ENCODE measurements around the gene ELP2. TPM values are rescaled to one million over a fixed set of nuclear protein-coding genes. Genes with fewer than 3 reads are reported as not detected.
A peak's percentile ranks its signal among the peaks of the same experiment; 100 is the strongest.

Gene ELP2
- total and polyA plus RNA-seq, 9 of the 15 experiments (the other 6 are each of a cell fraction or from before 2014, with no cell fraction given) = 76.8 to 192 (median 140) TPM

- CTCF ChIA-PET (ENCODE audit: low intra/inter-chr PET ratio) = no interaction called here
- WGBS (ENCODE audit: insufficient coverage, low coverage, missing lambda C conversion rate) = 66% methylated on average over 22 of the region's 22 CpGs
Measured at GRCh38 chr18:36199691-36200295, 70.1 kb downstream of the ELP2 start.

More at GRCh38 chr18:36199691-36200295, 70.1 kb downstream of the ELP2 start:
- H4K20me1 ChIP-seq (replicated peaks; ENCODE audit: control insufficient read depth, insufficient read depth, low read length) = peaks cover 12% of the 10 kb centered on the region; the same call in 1 of the 2 replicates
- H3K4me2 ChIP-seq (ENCODE audit: insufficient read depth, low read length) = peak overlapping the region; percentile 32; the same call in 1 of the 2 replicates
- no peak overlapping the region for H3K4me3 ChIP-seq
- H3K9ac ChIP-seq (ENCODE audit: insufficient read depth in 1 of 2, low read depth in 2 of 2, low read length in 2 of 2) = peak overlapping the region in 1 of 2 experiments; percentile 47; a peak in 2 of 4 replicates
- ATAC-seq (peak; percentile 11), FAIRE-seq (no peak), DNase-seq (ENCODE audit: extremely low read depth in 1 of 4, low spot score in 3 of 4) (peak in 1 of 4 experiments; percentile 4)
- no peaks in the 10 kb centered on the region for H3K27me3 ChIP-seq (ENCODE audit: control insufficient read depth in 2 of 2, insufficient read depth in 2 of 2, low read length in 2 of 2)
- no peak overlapping the region for H2AFZ ChIP-seq (ENCODE audit: low read depth, low read length)
- peaks cover 6% of the 10 kb centered on the region for H3K36me3 ChIP-seq (ENCODE audit: control insufficient read depth, insufficient read depth, low read length)
- H3K9me1 ChIP-seq (ENCODE audit: control insufficient read depth, insufficient read depth, low read length) = peaks cover 7% of the 10 kb centered on the region
- no peaks in the 10 kb centered on the region for H3K9me3 ChIP-seq (replicated peaks; ENCODE audit: control insufficient read depth, insufficient read depth, low read depth, low read length)
- TF ChIP-seq STAG1 (CRISPR knock-in tag; IDR thresholded peaks at IDR 0.05; ENCODE audit: borderline replicate concordance) = no peak
- no peak for TF ChIP-seq HDAC6 (IDR thresholded peaks at IDR 0.05; ENCODE audit: low read depth, low read length)
- TF ChIP-seq AFF4 (CRISPR knock-in tag; IDR thresholded peaks at IDR 0.05) = no peak
- TF ChIP-seq ZBTB8A (IDR thresholded peaks at IDR 0.05; ENCODE audit: partially characterized antibody) = no peak
- TF ChIP-seq ZNF79 (CRISPR knock-in tag; IDR thresholded peaks at IDR 0.05; ENCODE audit: low read depth) = no peak
- no peak for TF ChIP-seq IRF2 (CRISPR knock-in tag; IDR thresholded peaks at IDR 0.05)
- no peak for TF ChIP-seq CC2D1A (IDR thresholded peaks at IDR 0.05)
- no peak for TF ChIP-seq MIER1 (IDR thresholded peaks at IDR 0.05; ENCODE audit: low read depth)
- no peak for TF ChIP-seq ETV6 (IDR thresholded peaks at IDR 0.05; ENCODE audit: borderline replicate concordance in 1 of 2, low read depth in 2 of 2, low read length in 1 of 2)
- no peak for TF ChIP-seq ETV6 (CRISPR knock-in tag; IDR thresholded peaks at IDR 0.05; ENCODE audit: borderline replicate concordance)
- no peak for TF ChIP-seq NRF1 (conservative IDR thresholded peaks at IDR 0.05 in 1 of 2, IDR thresholded peaks at IDR 0.05 in 1 of 2)
- TF ChIP-seq COPS2 (conservative IDR thresholded peaks at IDR 0.05) = no peak
- TF ChIP-seq ZNF551 (CRISPR knock-in tag; IDR thresholded peaks at IDR 0.05) = no peak
- no peak for TF ChIP-seq HDAC2 (IDR thresholded peaks at IDR 0.05)
- no peak for TF ChIP-seq GTF2F1 (IDR thresholded peaks at IDR 0.05; ENCODE audit: low read depth, low read length)
- no peak for TF ChIP-seq MTA3 (IDR thresholded peaks at IDR 0.05; ENCODE audit: borderline replicate concordance)
- TF ChIP-seq ZNF347 (CRISPR knock-in tag; IDR thresholded peaks at IDR 0.05; ENCODE audit: low read depth) = no peak
- TF ChIP-seq NR2C2 (CRISPR knock-in tag; IDR thresholded peaks at IDR 0.05) = no peak
- no peak for TF ChIP-seq NR2C2 (tag; IDR thresholded peaks at IDR 0.05)
- H3K27ac ChIP-seq (ENCODE audit: extremely low read depth, low read depth, low read length) = no peak overlapping the region
- H3K4me1 ChIP-seq (replicated peaks in 1 of 2; ENCODE audit: control insufficient read depth in 2 of 2, insufficient read depth in 2 of 2, low read length in 2 of 2) = peaks cover 15 to 17% of the 10 kb centered on the region in 2 experiments; a peak in 4 of 5 replicates
- in situ Hi-C loops (cut with MboI) = no loop called here
- BruUV-seq (replicated peaks) = no TSS peak
- intact Hi-C loops (cut with micrococcal nuclease) = no loop called here
- H3K79me2 ChIP-seq (ENCODE audit: control insufficient read depth, insufficient read depth, low read length) = no peaks in the 10 kb centered on the region
- POLR2A ChIA-PET = interaction anchor here (0.6 to 4.5 kb wide), 9 partner anchors 11 to 204 kb away, joined by 3 to 35 read pairs (median 3); partner anchors contain the start of gene SLC39A6

Data from K562 (cell line).